ENCODE data around the gene GNE.
"Not testable (repeated sequence)": the region's sequence is repeated elsewhere in the genome, so short reads cannot be mapped to it uniquely, and the experiment has no call there.

Gene GNE

DNA sequence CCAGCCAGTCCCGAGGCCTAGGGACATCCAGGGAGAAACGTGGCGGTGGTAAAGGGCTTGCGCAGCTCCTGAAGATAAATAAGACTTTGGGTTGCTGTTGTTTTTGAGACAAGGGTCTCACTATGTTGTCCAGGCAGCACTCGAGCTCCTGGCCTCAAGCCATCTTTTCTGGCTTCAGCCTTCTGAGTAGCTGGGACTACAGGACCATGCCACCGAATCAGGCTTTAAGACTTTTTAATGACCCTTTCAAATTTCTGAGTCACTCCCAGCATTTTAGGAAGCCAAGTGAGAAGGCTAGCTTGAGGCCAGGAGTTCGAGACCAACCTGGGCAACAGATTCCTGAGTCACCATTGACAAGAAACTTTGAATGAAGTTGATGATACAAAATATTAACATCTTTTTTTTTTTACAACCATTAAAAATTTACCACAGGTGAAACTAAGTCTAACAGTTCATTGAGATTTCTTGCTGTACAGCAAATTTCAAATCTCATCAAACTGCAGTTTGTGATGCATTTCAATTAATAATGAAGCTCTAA, 817 bp upstream of the GNE start:
- H3K27me3 ChIP-seq (ENCODE audit: control insufficient read depth, insufficient read depth, low read length): no peaks in the 10 kb centered on the region
- H3K4me3 ChIP-seq (ENCODE audit: low read length): peak overlapping the region; percentile 77
- no peaks in the 10 kb centered on the region for H3K4me1 ChIP-seq (ENCODE audit: control insufficient read depth, insufficient read depth, low read length)
- no peaks in the 10 kb centered on the region for H3K36me3 ChIP-seq (ENCODE audit: control insufficient read depth, insufficient read depth, low read length)
- H3K9me3 ChIP-seq (ENCODE audit: control insufficient read depth, low read length): no peaks in the 10 kb centered on the region
- peak overlapping the region; percentile 80 for H3K9ac ChIP-seq (ENCODE audit: low read length)

DNA sequence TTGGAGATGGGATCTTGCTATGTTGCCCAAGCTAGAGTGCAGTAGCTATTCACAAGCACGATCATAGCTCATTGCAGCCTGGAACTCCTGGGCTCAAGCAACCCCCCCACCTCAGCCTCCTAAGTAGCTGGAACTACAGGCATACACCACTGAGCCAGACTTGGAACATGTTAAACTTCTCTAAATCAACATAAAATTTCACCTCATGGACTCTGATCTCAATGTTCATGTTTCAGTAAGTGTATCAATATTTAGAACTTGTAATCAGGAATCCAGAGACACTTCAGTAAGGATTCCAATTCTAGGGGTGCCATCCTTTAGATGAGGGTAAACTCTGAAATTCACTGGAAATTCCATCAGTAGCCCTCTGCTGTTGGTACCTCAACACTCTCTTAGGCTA, 6.8 kb downstream of the GNE start:
- Histone ChIP-seq H3K9ac (ENCODE audit: low read length) (no peak overlapping the region), H3K27me3 (ENCODE audit: control insufficient read depth, insufficient read depth, low read length) (no peaks in the 10 kb centered on the region), H3K4me1 (ENCODE audit: control insufficient read depth, insufficient read depth, low read length) (no peaks in the 10 kb centered on the region), H3K9me3 (ENCODE audit: control insufficient read depth, low read length) (no peaks in the 10 kb centered on the region), H3K4me3 (ENCODE audit: low read length) (no peak overlapping the region), H3K36me3 (ENCODE audit: control insufficient read depth, insufficient read depth, low read length) (no peaks in the 10 kb centered on the region)

DNA sequence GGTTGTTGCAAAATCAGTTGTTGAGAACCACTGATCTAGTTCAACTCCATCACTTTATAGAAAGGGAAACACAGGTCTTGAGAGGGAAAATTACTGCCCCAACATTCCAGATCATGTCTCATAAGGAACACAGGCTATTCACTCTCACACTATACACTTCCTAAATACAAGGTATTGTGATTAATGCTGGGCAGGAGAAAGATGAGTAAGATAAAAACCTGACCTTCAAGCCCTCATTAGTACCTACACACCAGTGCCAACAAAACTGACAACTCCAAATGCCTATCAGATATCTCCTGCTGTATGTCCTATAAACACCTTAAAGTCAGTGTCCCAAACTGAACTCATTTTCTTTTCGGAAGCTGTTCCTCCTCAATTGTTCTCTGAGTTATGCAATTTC, 8.2 kb downstream of the GNE start:
- H3K36me3 ChIP-seq (ENCODE audit: control insufficient read depth, insufficient read depth, low read length): no peaks in the 10 kb centered on the region
- no peaks in the 10 kb centered on the region for H3K4me1 ChIP-seq (ENCODE audit: control insufficient read depth, insufficient read depth, low read length)
- no peak overlapping the region for H3K9ac ChIP-seq (ENCODE audit: low read length)
- no peaks in the 10 kb centered on the region for H3K27me3 ChIP-seq (ENCODE audit: control insufficient read depth, insufficient read depth, low read length)
- no peak overlapping the region for H3K4me3 ChIP-seq (ENCODE audit: low read length)
- H3K9me3 ChIP-seq (ENCODE audit: control insufficient read depth, low read length): no peaks in the 10 kb centered on the region

DNA sequence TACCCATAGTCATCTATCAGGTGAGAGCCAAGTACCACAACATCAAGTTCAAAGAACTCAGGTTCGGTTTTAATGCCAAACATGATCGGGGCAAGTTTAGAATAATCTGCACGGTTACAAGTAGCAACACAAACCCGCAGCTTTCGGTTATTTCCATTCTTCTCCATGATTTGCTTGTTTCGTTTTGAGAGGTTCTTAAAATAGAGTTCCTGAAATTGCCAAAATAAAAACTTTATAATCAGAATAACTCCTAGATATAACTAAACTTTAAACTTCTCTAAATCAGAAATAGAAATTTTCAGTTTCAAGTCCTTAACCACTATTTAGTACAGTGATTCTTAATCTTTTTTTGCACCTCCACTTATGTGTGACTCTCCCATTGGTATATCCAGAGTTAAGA, 9.1 kb downstream of the GNE start:
- no peak overlapping the region for H3K4me3 ChIP-seq (ENCODE audit: low read length)
- H3K9me3 ChIP-seq (ENCODE audit: control insufficient read depth, low read length): no peaks in the 10 kb centered on the region
- no peaks in the 10 kb centered on the region for H3K27me3 ChIP-seq (ENCODE audit: control insufficient read depth, insufficient read depth, low read length)
- no peaks in the 10 kb centered on the region for H3K36me3 ChIP-seq (ENCODE audit: control insufficient read depth, insufficient read depth, low read length)
- no peaks in the 10 kb centered on the region for H3K4me1 ChIP-seq (ENCODE audit: control insufficient read depth, insufficient read depth, low read length)
- H3K9ac ChIP-seq (ENCODE audit: low read length): no peak overlapping the region

DNA sequence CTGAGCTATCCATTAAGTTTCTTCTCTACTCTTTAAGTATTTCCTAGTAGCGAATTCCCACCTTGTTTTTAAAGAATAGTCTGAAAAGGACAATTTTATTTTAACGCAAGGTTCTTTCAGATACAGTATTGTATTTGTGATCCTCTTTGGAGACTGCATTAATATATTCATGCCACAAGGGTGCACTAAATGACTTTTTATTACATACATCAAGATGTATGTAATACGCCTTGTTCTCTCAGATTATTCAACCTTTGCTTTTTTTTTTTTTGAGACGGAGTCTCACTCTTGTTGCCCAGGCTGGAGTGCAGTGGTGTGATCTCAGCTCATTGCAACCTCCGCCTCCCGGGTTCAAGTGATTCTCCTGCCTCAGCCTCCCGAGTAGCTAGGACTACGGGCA, 10.2 kb downstream of the GNE start:
- not testable (repeated sequence) for H3K4me1 ChIP-seq (ENCODE audit: control insufficient read depth, insufficient read depth, low read length); H3K36me3 ChIP-seq (ENCODE audit: control insufficient read depth, insufficient read depth, low read length); H3K9ac ChIP-seq (ENCODE audit: low read length); H3K4me3 ChIP-seq (ENCODE audit: low read length); H3K9me3 ChIP-seq (ENCODE audit: control insufficient read depth, low read length); H3K27me3 ChIP-seq (ENCODE audit: control insufficient read depth, insufficient read depth, low read length)

DNA sequence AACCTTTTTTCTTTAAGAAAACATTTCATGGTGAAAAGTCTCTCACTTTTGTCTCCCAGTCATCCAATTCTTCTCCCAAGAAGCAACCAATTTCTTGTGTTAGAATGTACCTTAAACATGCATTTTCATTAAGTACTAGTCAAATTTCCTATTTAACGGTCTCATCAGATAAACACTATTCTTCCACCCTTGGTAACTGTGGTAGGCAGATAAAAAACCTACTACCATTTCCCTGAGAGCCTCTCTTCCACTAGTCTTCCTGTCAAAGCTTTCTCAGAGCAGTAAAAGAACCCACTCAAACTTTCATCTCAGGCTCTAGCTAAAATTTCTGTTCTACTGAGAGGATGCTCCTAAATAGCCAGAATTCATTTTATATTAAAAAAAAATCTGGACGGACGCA, 10.9 kb downstream of the GNE start:
- Histone ChIP-seq H3K9me3 (ENCODE audit: control insufficient read depth, low read length) (no peaks in the 10 kb centered on the region), H3K36me3 (ENCODE audit: control insufficient read depth, insufficient read depth, low read length) (no peaks in the 10 kb centered on the region), H3K9ac (ENCODE audit: low read length) (no peak overlapping the region)

DNA sequence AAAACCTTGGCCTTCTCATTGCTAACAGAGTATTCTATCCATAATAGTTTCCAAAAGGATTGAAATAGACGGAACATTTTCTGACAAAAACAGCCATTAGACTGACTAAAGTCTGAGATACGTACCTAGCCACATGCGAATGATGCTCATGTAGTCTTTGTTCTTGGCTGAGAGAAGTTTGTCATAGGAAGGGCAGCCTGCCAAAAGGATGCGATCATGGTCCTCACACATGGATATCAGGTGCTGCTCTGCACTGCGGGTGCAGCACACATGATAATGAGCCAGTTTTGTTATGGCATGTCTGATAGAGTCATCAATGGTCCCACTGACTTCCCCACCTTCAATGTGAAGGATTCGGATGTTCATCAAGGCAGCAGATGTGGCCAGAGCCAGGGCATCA, 12.3 kb downstream of the GNE start:
- no peak overlapping the region for H3K9ac ChIP-seq (ENCODE audit: low read length)
- no peaks in the 10 kb centered on the region for H3K9me3 ChIP-seq (ENCODE audit: control insufficient read depth, low read length)
- H3K4me3 ChIP-seq (ENCODE audit: low read length): no peak overlapping the region
- no peaks in the 10 kb centered on the region for H3K27me3 ChIP-seq (ENCODE audit: control insufficient read depth, insufficient read depth, low read length)
- no peaks in the 10 kb centered on the region for H3K36me3 ChIP-seq (ENCODE audit: control insufficient read depth, insufficient read depth, low read length)
- H3K4me1 ChIP-seq (ENCODE audit: control insufficient read depth, insufficient read depth, low read length): no peaks in the 10 kb centered on the region

More for the DNA sequence above, 10.9 kb downstream of the GNE start:
- Histone ChIP-seq H3K4me3 (ENCODE audit: low read length) (no peak overlapping the region), H3K4me1 (ENCODE audit: control insufficient read depth, insufficient read depth, low read length) (no peaks in the 10 kb centered on the region), H3K27me3 (ENCODE audit: control insufficient read depth, insufficient read depth, low read length) (no peaks in the 10 kb centered on the region)

DNA sequence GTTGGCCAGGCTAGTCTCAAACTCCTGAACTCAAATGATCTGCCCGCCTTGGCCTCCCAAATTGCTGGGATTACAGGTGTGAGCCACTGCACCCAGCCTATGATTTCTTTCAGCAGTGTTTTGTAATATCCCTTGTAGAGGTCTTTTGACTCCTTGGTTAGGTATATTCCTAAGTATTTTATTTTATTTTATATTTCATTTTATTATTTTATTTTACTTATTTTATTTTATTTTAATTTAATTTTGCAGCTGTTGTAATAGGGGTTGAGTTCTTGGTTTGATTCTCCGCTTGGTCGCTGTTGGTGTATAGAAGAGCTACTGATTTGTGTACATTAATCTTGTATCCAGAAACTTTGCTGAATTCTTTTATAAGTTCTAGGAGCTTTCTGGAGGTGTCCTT, 18.6 kb downstream of the GNE start:
- not testable (repeated sequence) for H3K4me1 ChIP-seq (ENCODE audit: control insufficient read depth, insufficient read depth, low read length); H3K9me3 ChIP-seq (ENCODE audit: control insufficient read depth, low read length); H3K27me3 ChIP-seq (ENCODE audit: control insufficient read depth, insufficient read depth, low read length); H3K9ac ChIP-seq (ENCODE audit: low read length); H3K36me3 ChIP-seq (ENCODE audit: control insufficient read depth, insufficient read depth, low read length); H3K4me3 ChIP-seq (ENCODE audit: low read length)

DNA sequence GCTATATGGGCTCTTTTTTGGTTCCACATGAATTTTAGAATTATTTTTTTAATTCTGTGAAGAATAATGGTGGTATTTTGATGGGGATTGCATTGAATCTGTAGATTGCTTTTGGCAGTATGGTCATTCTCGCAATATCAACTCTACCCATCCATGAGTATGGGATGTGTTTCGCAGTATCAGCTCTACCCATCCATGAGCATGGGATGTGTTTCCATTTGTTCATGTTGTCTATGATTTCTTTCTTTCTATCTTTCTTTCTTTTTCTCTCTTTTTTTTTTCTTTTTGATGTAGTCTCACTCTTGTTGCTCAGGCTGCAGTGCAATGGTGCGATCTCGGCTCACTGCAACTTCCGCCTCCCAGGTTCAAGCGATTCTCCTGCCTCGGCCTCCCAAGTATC, 19.0 kb downstream of the GNE start:
- H3K27me3 ChIP-seq (ENCODE audit: control insufficient read depth, insufficient read depth, low read length); H3K9me3 ChIP-seq (ENCODE audit: control insufficient read depth, low read length); H3K4me1 ChIP-seq (ENCODE audit: control insufficient read depth, insufficient read depth, low read length); H3K4me3 ChIP-seq (ENCODE audit: low read length); H3K36me3 ChIP-seq (ENCODE audit: control insufficient read depth, insufficient read depth, low read length); H3K9ac ChIP-seq (ENCODE audit: low read length): not testable (repeated sequence)

DNA sequence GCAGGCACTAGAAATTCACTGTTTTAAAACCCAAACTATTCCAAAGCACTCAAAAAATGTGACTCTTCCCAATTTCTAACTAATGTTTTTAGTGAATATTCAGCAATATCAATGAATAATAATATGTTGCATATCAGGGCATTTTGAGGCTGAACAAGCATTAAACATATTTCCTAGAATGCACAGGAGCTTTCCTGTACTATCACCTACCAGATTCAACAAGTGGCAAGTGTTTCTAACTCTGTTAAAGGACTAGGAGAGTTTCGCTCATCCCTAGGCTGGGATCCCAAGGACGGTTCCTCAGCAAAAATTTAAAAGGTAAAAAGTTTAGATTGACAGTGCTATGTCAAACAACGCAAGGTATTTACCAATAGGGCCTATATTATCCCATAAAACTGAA, 21.0 kb downstream of the GNE start:
- Histone ChIP-seq H3K36me3 (ENCODE audit: control insufficient read depth, insufficient read depth, low read length) (no peaks in the 10 kb centered on the region), H3K9ac (ENCODE audit: low read length) (no peak overlapping the region), H3K4me3 (ENCODE audit: low read length) (no peak overlapping the region), H3K27me3 (ENCODE audit: control insufficient read depth, insufficient read depth, low read length) (no peaks in the 10 kb centered on the region), H3K4me1 (ENCODE audit: control insufficient read depth, insufficient read depth, low read length) (no peaks in the 10 kb centered on the region), H3K9me3 (ENCODE audit: control insufficient read depth, low read length) (no peaks in the 10 kb centered on the region)

DNA sequence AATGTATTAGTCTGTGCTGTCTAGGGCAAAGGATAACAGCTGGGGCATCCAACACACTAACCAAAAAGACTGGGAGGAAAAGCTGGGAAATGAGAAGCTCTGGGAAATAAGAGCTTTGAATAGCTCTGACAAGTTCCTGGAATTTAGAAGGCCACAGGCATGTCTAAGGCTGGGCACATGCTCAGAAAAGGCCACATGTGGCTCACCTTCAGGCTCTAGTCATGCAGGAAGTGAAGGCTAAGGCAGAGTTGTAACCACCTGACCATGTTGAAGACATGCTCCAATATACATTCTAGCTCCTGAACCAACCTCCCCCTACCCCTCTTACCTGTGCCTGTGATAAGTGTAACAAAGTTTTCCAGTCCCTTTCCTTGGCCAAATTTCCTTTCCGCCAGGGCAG, 35.8 kb downstream of the GNE start:
- no peaks in the 10 kb centered on the region for H3K4me1 ChIP-seq (ENCODE audit: control insufficient read depth, insufficient read depth, low read length)
- H3K9ac ChIP-seq (ENCODE audit: low read length): no peak overlapping the region
- H3K9me3 ChIP-seq (ENCODE audit: control insufficient read depth, low read length): no peaks in the 10 kb centered on the region
- peaks cover 5% of the 10 kb centered on the region for H3K36me3 ChIP-seq (ENCODE audit: control insufficient read depth, insufficient read depth, low read length)
- no peak overlapping the region for H3K4me3 ChIP-seq (ENCODE audit: low read length)
- H3K27me3 ChIP-seq (ENCODE audit: control insufficient read depth, insufficient read depth, low read length): no peaks in the 10 kb centered on the region

DNA sequence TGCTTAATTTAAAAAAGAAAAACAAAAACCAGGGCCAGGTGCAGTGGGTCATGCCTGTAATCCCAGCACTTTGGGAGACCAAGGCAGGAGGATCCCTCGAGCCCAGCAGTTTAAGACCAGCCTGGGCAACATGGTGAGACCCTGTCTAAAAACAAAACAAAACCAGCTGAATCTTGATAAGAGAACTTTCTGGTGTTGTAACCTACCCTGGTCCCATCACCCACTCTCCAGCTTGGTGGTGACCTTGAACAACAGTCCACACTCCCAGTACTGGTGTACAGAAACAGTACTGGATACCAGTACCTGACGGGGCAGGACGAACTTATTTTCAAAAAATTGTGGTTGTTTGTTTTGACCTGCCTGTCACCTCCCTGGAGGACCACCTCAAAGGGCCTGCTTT, 36.6 kb downstream of the GNE start:
- Histone ChIP-seq H3K4me1 (ENCODE audit: control insufficient read depth, insufficient read depth, low read length) (no peaks in the 10 kb centered on the region), H3K27me3 (ENCODE audit: control insufficient read depth, insufficient read depth, low read length) (no peaks in the 10 kb centered on the region), H3K36me3 (ENCODE audit: control insufficient read depth, insufficient read depth, low read length) (peaks cover 5% of the 10 kb centered on the region), H3K9ac (ENCODE audit: low read length) (no peak overlapping the region), H3K4me3 (ENCODE audit: low read length) (no peak overlapping the region), H3K9me3 (ENCODE audit: control insufficient read depth, low read length) (no peaks in the 10 kb centered on the region)

DNA sequence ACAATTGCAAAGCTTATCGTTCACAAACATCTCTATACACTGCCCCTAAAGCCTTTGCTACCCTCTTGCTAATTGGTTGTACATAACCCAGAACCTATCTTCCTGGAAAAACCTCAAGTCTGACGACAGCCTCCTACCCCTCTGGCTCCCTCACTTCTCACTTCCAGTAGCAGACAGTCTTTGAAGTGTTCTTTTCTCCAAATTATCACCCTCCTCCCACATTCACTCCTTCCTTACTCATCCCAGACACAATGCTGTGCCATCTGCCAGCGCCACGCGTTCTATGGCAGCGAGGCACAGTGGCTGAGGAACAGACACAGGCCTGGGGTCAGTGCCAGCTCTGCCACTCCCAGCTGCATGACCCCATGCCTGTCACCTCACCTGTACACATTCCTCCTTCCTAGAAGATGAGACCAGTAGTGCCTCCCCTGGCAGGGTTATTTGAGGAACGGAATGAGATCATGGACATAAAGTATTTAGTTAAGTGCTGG, 39.8 kb downstream of the GNE start:
- H3K4me1 ChIP-seq (ENCODE audit: control insufficient read depth, insufficient read depth, low read length): no peaks in the 10 kb centered on the region
- no peaks in the 10 kb centered on the region for H3K27me3 ChIP-seq (ENCODE audit: control insufficient read depth, insufficient read depth, low read length)
- H3K36me3 ChIP-seq (ENCODE audit: control insufficient read depth, insufficient read depth, low read length): peaks cover 5% of the 10 kb centered on the region
- no peaks in the 10 kb centered on the region for H3K9me3 ChIP-seq (ENCODE audit: control insufficient read depth, low read length)
- H3K9ac ChIP-seq (ENCODE audit: low read length): no peak overlapping the region
- H3K4me3 ChIP-seq (ENCODE audit: low read length): no peak overlapping the region

Data from mucosa of stomach (tissue), 1 donor.